GDM1 (cell line): Measurements from ENCODE around the gene PFKFB2.

ENCODE experiments used
- DNase-seq: peaks from one replicate; lab custom pipeline; 2025; lab: John Stamatoyannopoulos, UW

Gene PFKFB2

DNA sequence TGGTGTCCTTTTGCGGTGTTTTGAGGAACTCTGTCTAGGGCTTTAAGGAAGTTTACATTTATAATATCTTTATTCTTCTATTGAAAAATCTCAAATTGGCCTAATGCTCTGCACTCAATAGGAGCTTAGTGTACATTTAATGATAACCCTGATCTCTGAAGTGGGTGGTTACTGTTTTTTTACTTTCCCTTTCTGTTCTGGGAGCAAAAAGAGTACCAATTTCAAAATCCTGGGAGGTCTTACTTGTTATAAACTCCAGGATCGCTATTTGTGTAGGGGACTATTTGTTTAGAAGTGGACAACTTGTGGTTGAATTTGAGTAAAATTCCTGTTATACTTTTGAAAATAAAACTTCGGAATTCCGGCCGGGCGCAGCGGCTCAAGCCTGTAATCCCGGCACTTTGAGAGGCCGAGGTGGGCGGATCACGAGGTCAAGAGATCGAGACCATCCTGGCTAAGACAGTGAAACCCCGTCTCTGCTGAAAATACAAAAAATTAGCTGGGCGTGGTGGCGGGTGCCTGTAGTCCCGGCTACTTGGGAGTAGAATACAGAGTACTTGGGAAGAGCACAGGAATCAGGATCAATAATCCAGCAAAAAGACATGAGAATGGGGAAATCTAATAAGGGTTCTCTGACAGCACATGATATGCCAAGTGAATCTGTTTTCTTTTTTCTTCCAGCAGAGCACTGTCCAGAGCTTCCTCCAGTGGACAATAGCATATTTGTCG, 36.7 kb downstream of the PFKFB2 start:
- no peak for DNase-seq

DNA sequence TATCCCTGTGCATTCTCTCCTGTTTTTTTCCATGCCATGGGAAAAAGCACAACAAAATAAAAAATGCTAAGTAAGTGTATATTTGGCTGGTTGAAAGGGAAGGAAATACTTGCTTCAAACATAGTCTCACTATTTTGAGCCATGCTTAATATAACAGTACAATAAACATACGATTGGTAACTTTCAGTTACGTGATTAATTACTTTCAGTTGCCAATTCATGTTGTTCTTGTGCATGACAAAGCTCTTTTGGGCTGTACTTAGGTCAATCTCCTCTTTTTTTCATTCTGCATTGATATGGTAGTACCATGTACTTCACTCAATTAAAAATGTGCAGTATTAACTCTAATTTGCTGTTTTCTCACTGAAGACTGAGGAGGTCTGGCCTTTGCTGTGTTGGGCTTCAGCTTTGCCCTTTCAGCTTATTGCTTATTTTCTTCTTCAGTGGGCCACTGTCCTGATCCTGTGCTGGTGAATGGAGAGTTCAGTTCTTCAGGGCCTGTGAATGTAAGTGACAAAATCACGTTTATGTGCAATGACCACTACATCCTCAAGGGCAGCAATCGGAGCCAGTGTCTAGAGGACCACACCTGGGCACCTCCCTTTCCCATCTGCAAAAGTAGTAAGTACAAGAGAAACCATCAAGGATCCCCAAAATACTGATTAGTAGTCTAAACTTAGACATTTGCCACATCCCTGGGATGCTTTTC, 38.3 kb downstream of the PFKFB2 start:
- no peak for DNase-seq

DNA sequence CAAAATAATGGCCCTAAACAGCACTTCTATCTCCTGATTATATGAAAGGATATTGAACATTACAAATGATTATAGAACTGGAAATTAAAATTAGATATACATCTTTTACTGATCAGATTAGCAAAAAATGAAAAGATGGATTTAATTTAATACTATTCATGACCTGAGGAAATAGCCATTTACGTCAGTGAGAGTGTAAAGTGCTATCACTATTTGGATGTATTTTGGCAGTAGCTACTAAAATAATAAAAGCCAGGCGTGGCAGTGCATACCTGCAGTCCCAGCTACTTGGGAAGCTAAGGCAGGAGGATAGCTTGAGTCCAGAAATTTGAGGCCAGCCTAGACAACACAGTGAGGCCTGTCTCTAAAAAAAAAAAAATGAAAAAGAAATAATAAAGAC, 40.9 kb downstream of the PFKFB2 start:
- DNase-seq: no peak

DNA sequence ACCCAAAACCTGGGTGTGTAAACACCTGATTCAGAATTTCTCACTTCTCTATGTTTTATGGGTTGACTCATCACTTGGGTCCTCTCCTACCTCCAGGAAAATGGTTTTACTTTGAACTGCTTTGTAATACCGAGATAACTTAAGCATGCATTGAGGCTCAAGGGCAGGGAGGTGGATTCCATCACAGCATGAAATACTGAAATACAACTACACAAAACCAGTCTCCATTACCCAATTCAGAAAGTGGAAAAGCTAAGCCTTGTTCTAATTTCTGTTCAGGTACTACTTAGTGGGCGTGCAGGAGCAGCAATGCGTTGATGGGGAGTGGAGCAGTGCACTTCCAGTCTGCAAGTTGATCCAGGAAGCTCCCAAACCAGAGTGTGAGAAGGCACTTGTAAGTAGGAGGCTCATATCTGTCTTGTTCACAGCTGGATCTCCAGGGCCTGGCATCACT, 44.8 kb downstream of the PFKFB2 start:
- no peak for DNase-seq

DNA sequence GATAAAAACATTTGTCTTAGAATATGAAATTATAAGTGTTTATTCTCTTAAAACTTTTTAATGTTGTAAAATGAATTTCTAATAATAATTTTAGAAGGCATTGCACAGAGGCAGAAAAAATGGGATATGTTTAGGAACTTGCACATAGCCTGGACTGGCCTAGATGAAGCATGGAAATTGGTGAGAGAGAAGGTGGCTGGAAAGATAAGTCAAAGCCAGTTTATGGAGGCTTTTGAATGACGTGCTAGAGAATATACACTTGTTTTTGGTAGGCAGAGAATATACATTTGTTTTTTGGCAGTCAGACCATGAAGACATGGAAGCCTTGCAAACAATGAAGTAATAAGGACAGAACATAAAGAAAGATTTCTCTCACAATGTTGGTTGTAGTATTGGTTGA, 48.6 kb downstream of the PFKFB2 start:
- DNase-seq: no peak

DNA sequence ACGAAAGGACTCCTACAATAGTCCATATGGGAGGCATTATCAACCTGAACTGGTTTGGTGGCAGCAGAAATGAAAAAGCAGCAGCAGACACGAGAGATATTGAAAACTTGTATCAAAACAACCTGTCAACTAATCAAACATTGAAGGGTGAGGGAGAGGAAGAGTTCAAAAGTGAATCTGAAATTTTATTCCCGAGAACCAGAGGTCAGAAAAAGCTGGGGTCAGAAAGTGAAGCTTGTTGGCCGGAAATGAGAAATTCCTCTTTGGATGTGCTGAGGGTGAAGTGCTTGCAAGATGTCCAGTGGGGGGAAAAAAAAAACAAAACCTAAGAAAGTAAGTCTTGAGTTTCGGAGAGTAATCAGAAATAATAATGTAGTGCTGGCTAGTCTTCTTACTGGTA, 49.1 kb downstream of the PFKFB2 start:
- DNase-seq: no peak

DNA sequence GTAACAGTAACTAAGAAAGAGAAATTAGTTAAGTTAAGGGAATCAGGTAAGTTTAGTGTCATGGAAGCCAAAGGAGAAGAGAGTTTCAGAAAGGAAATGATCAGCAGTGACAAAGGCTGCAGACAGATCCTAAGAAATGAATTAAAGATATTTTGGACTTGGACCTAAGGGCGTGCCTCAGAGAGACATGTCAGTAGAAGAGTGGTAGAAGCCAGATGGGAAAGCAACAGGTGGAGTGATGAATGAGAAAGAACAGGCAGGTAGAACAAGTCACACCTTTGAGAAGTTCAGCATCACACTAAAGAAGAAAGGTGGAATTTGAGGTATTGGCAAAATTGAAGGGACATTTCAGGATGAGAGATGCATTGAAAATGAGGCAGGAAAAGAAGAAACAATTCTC, 49.6 kb downstream of the PFKFB2 start:
- no peak for DNase-seq

DNA sequence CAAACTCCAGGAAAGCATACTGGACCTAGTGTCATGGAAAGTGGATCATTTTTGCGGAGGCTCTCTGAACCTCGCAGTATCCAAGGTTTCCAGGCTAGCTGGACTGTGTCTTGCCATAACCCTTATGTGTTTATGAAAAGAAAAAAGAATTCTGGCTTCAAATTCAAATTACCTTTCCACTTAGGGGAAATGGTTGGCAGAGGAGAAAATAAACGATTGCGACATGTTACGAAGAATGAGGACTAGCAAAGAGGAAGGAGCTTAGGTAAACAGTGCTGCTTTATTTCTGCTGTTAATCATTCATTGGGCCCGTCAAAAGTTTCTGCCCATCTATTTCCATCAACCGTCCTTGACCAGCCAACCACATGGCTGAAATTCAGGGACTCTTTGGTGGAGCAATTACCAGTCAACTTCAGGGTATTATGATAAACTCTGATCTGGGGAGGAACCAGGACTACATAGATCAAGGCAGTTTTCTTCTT, 50.9 kb downstream of the PFKFB2 start, which contains the start of gene C4BPA:
Gene C4BPA (plus strand): TSS at position 342 of the 482 bp plus-strand sequence. CDS start 8,793 bp downstream, outside the sequence.
- no peak for DNase-seq

DNA sequence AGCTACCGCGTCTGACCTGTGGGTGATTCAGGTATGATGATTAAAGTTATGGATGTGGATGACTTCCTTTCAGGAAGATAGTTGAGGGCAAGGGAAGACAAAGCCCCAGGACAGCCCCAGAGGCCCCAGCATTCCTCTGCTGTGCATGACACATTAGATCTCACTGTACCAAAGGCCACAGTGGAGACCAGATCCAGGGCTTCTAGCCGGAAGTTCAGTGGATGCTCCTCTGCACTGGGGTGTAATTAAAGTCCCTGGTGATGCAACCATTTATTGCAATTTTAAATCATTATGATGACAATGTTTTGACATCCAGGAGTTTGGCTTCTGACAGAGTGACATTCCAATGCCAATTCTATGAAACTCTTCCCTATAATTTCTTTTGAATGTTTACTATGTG, 55.9 kb downstream of the PFKFB2 start:
- DNase-seq: no peak

DNA sequence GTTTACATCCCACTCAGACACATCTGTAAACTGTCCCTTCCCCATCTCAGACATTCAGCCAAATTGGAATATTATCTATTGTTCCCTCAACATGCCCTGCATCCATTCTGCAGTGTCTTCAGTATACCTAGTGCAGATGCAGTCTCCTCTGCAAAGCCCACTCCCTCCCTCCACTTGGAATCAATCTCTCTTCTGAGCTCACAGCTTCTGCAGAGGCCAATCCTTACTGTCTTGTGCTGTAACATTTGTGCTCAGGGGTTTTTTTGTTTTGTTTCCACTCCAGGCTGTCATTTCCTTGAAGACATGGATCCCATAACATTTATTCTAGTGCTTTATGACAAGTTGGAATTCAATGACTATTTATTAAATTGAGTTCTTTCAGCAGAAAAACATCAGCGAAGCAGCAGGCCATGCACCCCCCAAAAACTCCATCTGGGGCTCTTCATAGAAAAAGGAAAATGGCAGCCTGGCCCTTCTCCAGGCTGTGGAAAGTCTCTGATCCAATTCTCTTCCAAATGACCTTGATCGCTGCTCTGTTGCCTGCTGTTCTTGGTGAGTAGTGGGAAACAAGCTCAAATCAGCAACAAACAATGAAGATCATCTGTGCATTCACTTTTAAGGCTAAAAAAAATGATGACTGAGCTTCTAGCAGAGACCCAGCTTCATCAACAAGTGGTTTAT, 59.7 kb downstream of the PFKFB2 start:
- no peak for DNase-seq

DNA sequence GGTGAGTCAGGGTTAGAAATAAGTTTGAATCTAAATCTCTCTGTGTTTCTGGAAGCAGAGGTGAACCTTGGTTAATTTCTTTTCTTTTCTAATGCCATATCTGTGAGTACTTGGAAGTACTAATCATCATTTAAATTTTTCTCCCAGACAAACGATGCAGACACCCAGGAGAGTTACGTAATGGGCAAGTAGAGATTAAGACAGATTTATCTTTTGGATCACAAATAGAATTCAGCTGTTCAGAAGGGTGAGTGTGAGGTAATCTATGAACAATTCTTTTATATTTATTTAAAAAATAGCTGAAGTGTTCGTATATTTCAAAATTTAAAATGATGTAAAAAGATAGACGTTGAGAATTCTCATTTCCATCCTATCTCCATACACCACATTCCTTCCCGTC, 62.2 kb downstream of the PFKFB2 start:
- DNase-seq: no peak

DNA sequence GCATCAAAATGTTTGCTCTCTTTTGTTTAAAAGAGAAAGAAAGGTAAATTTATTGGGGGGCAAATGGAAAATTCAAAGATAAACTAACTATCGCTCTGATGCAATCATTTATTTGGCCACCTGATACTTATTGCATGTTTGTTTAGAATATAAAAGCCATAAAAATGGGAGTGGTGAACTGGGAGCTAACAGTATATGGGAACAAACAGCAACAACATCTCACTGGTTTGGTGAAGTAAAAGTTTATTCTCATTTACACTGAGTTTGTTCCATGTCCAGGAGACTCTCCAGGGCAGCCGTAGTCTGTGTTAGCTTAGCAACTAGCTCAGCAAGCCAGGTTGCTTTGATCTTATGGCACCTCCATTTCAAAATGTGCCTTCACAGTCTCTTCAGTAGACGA, 71.3 kb downstream of the PFKFB2 start:
- no peak for DNase-seq

DNA sequence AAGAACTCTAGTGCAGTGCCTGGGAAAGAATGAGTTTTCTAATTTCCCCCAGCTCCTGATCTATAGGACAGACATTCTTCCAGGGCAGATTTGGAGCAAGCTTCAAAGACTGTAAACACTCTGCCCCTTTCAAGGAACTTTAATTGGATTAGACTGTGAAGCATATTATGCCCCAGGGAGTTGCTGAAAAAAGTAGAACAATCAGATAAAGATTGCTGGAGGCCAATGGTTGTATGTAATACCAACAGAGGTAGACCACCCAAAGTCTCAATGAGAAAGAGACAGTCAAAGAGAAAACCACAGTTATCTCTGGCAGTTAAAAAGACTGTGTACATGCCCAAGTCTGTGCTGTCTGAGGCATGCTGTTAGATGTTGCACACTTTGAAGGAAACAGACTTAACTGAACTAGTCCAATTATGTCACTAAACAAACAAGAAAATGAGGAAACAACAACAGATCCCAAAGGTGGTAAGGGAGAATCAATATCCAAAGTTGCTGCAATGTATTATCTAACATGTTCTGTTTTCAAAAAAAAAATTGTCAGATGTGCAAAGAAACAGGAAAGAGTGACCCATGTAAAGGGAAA, 75.4 kb downstream of the PFKFB2 start:
- no peak for DNase-seq

DNA sequence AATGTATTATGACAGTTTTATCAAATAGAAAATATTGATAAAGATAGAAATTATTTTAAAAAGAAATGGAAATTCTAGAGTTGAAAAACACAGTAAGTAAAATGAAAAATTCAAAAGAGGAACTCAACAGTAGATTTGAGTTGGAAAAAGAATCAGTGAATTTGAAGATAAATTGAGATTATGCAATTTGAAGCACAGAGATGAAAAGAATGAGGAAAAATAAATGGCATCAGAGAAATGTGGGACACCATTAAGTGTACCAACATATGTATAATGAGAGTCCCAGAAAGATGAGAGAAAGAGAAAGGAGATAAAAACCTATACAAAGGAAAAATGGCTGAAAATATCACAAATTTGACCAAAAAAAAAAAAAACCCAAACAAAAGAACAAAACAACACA, 76.0 kb downstream of the PFKFB2 start:
- no peak for DNase-seq
